Stimulated activated CD8-positive, alpha-beta memory T cell treated with anti-CD3 and anti-CD28 coated beads, Interleukin-12 subunit alpha, Interleukin-12 subunit beta, amount 100 ng/mL, for 24 hours (primary cell): Measurements from ENCODE around the gene CEPT1.
"Not testable (repeated sequence)": the region's sequence is repeated elsewhere in the genome, so short reads cannot be mapped to it uniquely, and the experiment has no call there.

Experiments
- DNase-seq: peaks from one replicate; pipeline ENCODE4 v3.0.0-alpha.2; 2020; ENCODE audit errors: extremely low read depth

The CEPT1 gene

DNA sequence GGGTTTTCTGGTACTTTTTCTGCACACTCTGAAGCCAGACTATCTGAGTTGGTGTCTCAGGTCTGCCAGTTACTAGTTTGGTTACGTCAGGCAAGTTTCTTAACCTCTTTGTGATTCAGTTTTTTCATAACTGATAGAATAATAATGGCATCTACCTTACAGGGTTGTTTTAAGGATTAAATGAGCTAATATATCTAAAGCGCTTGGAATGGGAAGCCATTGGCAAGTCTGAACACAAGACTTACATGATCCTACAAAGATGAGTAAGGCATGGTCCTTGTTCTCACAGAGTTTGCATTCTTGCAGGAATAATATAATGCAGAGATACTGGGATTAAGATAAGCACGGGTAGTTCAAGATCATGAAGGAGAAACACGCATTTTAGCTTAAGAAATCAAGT is 69.6 kb downstream of the CEPT1 start:
- no peak for DNase-seq

DNA sequence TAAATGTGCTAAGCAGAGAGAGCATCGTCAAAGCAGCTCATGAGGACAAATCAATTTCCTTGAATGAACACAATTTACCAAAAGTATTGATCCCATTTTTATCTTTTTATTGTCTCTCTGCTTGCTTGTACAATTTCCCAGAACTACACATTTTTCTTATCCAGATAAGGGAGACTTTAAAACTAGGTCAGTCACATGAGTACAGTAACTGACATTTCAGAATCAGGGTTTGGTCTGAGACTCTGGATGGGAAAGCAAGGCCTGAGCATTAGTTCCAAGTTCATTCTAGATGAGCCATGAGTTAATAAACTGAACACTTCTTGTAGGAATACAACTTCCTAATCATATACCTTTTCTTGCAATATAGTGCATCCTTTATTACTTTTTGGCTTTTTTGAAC is 71.9 kb downstream of the CEPT1 start:
- no peak for DNase-seq

DNA sequence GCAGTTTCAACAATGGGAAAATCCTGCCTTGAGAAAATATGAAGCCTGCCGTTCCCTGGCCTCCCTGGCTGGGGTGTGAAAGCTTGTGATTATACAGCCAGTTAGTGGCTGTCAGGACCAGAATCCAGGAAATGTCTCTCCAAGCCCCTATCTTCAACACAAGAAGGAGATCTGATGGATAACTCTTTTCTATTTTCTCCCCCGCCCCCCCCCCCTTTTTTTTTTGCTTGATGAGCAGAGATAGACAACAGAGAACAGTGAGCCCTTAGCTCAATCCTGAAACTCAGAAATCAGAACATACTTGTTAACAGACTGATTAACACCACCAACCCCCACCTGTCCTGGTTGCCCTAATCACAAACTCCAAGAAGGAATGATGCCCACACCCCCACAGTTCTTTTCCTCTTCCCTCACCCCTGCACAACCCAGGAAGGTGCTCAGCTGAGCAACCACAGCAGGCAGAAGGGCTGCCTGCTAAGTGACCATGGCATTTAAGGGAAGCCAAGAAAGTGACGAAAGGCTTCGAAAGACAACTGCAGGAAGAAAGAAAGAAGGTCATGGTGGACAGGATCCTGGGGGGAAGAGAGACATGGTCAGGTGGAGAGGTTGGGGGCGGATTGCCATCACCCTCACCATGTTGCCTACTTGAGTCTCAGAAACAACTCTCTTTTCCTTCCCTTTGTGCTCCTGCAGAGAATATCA is 72.8 kb downstream of the CEPT1 start:
- no peak for DNase-seq

DNA sequence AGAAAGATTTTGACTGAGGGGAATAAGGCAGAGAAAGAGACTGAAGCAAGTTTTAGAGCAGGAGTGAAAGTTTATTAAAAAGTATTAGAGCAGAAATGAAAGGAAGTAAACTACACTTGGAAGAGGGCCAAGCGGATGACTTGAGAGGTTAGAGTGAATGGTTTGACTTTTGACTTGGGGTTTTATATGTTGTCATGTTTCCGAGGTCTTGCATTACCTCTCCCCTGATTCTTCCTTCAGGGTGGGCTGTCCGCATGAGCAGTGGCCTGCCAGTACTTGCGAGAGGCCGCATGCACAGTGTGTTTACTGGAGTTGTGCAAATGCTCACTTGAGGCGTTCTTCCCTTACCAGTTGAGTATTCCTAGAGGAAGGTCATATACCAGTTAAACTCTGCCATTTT is 73.4 kb downstream of the CEPT1 start:
- DNase-seq, result no peak

DNA sequence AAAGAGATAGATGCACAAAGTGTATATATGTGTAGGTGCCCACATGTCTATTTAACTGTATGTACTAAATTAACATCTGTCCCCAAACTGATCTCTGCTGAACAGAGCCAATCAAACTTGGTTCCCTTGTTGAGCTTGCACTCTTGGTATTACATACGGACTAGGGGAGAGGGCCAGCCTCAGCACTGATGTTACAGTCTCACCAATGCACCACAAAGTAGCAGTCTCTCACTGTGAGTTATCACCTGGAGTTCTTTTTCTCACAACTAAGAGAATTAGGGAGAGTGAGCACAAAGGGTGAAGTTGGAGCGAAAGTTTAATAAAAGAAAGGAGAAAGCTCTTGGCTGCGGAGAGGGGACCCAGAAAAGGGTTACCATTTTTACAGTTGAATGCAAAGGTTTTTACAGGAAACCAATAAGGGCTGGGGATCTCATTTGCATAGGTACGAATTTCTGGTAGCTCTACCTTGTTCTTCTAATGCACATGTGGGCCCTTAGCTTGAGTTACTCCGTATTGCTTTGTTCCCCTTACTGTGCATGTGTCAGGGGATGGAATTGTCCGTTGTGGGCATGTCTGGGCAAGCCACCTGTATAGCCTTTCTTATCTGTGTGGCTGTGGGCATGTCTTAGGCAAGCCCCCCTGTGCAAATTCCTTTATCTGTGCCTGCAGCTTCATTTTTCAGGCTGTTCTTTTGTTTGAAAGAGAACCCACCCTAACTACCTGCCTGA is 74.2 kb downstream of the CEPT1 start:
- no peak for DNase-seq

DNA sequence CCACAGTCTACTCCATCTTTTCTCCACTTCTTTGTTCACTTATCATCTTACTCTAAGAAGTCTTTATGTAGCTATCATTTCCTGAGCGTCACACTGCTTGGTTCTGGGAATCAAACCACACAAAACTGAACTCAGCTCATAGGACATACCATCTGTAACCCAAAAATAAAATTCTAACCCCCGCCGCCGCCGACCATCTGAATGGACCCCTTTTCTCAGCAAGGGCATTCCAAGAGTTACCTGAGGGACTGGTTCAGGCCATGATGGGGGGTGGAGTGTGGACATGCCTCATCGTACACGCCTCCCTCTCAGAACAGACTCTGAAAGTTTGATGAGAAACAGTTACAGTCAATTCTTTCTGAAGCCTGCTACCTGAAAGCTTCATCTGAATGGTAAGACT is 74.9 kb downstream of the CEPT1 start:
- no peak for DNase-seq

DNA sequence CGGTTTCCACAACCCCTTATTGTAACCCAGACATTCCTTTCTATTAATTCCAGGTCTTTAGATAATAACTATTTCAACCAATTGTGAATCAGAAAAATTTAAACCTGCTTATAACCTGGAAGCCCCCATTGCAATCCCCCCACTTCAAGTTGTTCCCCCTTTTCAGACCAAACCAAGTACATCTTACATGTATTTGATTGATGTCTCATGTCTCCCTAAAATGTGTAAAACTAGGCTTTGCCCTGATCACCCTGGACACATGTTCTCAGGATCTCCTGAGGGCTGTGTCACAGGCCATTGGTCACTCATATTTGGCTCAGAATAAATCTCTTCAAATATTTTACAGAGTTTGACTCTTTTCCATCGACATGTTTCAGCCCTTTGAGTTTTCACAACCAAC is 75.3 kb downstream of the CEPT1 start:
- DNase-seq, result not testable (repeated sequence)

DNA sequence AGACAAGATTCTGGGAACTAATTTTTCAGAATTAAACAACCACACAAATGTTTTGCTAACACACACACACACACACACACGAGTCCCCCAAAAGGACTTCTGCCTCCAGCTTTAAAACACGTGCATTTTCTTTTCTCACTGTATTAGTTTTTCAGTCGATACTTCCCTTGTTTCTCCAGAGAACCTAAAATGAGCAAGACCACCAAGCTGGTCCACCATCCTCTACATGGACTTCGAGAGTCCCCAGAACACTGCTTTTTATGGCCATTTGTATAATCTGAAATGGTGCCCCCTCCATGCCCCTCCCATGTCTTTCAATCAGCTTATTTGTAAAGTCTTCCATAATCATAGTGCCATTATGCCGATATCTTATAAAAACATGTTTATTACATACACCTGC is 76.7 kb downstream of the CEPT1 start:
- no peak for DNase-seq

DNA sequence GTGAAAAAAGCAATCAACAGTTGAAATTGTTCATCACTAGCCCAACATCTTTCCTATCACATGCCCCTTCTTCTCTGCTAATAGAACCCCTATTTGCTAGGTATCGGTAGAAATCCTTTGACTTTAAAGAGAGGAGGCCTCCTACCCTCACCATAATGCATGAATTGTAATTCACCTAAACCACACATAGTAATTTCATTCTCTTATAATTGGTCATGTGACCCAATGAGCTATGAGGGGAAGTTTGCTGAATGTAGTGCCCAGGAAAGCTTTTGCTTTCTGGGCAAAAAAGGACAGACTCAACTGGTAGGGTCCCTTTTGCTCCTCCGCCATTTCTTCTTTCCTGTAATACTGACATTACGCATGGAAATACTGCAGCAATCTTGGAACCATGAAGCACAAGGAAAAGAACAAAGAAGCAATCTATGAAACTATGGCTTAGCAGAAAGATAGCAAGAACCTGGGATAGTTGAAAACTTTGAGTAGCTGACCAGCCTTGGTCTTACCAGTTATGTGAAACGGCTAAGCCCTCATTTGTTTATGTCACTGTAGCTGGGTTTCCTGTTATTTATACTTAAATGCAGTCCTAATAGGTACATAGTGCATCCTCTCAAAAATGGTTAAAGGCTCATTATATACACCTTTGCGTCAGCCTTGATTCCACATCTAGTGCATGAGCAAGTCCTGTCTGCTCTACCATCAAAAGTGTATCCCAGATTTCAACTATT is 77.3 kb downstream of the CEPT1 start:
- DNase-seq, result no peak

DNA sequence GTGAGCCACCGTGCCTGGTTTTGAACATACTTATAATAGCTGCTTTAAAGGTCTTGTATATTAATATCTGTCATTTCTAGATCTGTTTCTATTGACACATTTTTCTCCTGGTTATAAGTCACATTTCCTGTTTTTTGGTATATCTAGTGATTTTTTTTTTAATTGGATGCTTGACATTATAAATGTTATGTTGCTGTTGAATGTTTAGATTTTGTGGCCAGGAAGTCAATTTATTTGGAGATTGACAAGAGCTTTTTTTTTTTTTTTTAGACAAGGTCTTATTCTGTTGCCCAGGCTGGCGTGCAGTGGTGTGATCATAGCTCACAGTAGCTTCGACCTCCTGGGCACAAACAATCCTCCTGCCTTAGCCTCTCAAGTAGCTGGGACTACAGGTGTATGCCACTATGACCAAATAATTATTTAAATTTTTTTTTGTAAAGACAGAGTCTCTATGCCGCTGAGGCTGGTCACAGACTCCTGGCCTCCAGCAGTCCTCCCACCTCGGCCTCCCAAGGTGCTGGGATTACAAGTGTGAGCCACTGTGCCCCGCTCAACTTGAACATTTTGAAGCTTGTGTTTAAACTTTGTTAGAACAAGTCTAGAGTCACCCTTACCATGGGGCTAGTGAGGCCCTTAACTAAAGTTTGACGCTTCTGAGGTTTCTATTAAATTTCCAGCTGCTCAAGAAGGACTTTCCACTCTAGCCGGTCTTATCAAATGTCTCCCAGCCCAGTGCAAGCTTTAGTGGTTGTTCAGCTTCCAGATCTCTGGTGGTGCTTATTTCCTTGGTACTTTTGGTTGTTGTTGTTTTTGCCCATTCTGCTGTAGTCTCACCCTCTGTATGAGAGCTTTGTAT is 78.9 kb downstream of the CEPT1 start:
- DNase-seq, result no peak

DNA sequence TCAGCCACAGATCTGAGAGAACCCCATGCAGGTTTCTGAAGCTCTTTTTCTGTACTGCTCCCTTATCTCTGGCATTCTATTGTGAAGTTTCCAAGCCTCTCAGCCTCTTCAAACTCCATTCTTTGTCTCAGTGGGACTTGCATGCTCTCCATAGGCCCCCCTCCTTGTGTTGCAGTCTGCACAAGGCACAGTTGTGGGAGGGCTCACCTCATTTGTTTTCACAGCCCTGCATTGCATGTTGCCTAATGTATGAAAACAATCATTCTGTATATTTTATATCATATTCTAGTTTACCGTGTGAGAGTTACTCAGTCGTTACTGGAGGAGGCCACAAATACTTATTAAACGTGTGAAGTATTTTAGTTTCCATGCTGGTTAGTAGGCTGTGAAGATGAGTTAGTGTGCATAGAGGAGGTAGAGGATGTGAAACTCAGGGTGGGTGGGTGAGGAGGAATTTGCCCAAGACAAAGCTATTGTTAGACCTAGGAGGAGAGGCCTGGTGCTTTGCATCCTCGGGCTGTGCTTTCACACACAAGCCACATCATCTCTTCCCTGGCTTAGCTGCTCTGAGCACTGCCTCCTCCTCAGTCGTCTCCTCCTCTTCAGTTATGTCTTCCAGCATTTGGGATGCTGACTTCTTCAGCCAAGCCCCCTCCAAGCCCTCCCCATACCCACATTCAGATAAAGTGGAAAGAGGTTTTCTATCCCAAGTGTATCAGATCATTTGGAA is 79.7 kb downstream of the CEPT1 start:
- no peak for DNase-seq

DNA sequence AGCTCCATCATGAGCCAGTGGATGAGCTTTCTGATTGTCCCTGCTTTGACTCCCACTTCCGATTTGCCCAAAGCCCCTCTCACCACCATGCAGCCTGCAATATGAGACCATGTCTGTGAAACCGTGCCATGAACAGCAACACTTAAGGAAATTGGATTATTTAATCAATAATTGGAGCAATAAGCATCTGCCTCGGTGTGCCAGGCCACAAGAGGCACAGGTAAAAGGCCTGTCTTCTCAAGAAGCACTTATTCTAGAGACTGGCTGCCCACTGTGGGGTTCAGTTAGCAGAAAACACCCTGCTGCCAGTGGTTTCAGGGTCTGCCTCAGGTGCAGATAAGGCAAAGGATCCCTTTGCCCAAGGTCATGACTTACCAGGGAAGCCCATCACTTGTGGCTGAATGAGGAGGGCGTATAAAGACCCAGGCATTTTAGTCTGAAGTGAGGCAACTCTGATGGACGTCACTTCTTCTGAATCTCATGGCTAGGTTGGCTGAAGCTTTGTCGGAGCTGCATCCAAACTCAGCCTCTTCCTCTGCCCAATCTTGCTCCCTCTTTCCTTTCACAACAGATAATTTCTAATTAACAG is 80.4 kb downstream of the CEPT1 start:
- DNase-seq, result no peak

DNA sequence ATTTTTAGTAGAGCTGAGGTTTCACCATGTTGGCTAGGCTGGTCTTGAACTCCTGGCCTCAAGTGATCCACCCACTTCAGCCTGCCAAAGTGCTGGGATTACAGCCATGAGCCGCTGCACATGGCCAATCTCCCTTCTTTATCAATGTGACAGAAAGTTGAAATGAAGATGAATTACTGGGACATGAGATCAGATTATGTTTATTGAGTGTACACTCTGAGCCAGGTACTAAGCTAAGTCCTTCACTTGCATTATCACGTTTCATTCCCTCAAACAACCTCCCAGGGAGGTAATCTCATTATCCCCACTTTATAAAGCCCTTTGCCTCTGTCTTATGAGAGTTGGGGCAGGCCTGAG is 81.2 kb downstream of the CEPT1 start:
- DNase-seq, result no peak

DNA sequence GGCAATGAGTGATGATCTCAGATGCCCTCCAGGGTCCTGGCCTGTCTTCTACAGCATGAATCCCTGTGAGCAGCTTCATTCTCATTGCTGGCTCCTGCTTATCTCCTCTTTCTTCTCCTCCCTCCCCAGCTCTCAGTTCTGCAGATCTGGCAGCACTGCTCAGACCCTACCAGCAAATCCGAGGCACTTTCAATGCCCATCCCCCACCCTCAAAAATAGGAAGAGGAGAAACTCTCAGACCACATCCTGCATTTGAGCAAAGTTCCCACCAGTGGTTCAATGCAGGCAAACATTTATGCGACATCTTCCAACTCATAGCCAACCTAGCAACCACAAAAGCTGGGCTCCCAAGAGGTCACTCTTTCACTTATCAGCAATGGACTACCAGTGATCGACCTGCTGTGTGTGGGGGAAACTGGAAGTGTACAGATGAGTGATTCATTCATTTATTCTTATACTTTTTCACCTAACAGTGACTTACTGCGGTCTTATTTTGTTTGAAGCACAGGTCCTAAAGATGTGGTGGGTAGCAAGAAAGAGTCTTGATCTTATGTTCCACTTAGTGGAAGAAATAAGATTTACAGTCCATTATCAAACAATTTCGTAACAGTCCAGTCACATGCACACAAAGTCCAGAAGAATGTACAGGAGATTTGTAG is 81.7 kb downstream of the CEPT1 start:
- DNase-seq, result no peak

DNA sequence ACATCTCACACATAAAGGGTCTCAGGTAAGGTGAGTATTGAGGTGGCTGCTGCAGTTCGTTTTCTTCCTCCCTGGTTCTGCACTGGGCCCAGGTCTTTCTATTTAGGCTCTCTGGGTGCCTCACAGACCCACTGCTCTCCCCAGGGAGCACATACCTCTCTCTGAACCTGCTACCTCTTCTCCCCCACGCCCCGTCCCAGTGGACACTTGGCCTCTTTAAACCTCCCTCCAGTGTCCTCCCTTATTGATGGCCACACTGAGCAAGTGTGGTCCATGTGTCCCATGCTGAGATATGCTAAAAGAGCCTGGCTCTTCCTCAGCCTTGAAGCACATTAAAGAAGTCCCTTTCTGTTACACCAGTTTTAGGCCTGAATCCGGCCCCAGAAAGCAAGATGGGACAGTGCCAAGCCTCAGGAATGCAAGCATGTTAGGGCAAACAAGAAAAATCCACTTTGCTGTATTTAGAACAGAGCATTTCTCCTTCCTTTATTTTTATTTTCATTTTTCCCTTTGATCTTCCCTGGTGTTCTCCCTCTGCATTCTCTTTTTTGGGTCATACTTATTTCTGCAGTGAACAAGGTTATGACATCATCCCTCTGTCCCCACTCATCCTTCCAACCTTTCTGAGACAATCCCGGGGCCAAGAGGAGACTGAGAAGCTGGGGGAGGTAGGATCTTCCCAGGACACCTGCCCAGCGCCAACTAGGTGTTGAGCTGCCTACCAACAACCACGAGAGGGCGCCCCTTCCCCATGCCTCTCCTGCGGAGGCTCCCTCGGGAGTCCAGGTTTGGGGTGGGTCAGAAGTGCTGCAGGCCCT is 82.5 kb downstream of the CEPT1 start:
- DNase-seq, result peak; percentile 39

DNA sequence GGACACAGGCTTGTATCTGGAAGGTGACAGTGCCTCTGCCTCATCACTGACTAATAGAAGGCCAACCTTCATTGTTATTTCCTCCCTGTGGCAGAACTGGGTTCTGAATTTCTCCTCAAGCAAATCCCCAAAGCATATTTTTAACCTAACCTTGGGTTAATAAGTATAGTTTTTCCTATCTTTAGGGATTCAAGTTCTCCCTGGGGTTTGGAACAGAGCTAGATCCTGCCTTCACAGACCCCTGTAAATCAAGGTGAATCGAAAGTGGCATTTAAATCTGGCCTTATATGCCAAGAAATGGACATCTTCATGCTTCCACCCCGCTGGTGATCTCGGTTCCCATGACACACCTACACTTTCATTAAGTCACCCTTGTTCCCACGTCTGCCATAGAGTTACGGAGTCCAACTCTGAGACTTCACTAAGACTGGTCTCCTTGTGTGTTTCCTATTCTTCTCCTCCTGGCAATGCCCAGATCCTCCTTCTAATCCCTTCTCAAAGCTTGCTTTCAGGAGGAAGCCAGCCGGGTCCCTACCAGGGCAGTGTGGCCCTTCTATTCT is 83.2 kb downstream of the CEPT1 start:
- no peak for DNase-seq

DNA sequence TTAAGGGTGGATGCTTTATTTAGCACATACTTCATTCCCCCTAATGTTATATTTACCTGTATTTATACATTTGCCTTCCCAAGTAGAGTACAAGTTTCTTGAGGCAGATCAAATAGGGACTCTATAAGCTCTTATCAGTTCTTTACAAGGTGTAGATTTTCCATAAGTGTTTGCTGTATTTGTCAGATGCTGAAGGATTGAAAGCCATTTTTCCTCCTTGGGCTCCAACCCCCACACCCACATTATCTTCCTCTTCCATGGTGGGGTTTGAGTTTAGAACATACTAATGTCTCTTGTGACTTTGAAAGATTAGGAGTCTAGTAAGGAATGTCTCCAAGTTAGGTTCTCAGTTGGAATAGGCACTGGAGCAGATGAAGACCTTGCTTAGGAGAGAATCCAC is 85.1 kb downstream of the CEPT1 start:
- no peak for DNase-seq

DNA sequence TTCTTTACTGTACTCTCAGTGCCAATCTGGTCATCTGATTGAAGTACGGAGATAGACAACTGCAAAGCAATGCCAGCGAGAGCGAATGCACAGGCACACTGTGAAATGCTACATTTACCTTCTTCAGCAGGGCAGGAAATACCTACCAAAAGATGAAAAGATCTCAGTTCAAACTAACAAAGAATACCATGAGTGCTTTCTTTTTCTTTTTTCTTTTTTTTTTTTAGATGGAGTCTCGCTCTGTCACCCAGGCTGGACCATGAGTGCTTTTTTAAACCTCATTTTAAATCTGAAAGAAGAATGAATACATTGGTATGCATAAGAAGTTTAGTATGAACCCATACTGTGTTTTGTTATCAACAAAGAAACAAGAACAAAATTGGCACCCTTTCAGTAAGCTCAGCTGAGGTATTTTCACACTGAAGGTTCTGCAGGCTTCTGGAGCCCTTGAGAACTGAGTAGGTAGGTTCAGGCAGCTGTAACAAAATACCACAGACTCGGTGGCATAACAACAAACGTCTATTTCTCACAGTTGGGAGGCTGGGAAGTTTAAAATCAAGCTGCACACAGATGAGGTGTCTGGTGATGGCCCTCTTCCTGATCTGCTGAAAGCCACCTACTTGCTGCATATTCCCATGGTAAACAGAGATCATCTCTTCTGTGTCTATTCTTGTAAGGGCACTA is 85.8 kb downstream of the CEPT1 start:
- no peak for DNase-seq

DNA sequence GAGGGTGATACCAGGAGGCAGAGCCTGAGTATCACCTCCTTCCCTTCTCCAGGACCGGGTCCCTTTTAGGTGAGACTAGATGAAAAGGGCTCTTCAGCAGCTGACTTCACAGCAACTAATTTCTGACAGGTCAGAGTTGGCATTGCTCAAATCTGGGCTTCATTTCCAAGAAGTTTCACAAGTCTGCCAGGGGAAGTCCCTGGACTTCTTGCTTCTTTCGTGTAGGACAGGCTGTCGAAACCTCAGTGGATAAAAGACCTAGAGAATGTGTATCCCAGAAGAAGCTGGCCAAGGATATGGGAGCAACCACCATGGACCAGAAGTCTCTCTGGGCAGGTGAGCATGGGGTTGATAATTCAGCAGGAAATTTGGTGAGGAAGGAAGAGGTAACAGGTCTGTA is 87.4 kb downstream of the CEPT1 start, which contains the start of gene CHI3L2:
Gene CHI3L2 (plus strand): TSS at position 280 of the 400 bp plus-strand sequence. CDS start 17 bp downstream, at position 297.
- DNase-seq, result no peak
